GM12878 (cell line): ENCODE measurements around the gene SEMA4D. TPM values are rescaled to one million over a fixed set of nuclear protein-coding genes. Genes with fewer than 3 reads are reported as not detected.

Source experiments
- ATAC-seq: fragments of 200-7000 bp; cut with Tn5 transposase; 3 replicates; pipeline ENCODE4 v1.9.1; 2020; ENCODE audit warnings: mild to moderate bottlenecking, moderate library complexity
- BruUV-seq: library from RNA; stranded (reverse); fragments of 400-500 nt; replicated peaks from 2 replicates; lab custom pipeline; 2021; lab: Mats Ljungman, UMichigan
- CTCF ChIA-PET: fragments of 300-600 bp; sonication (Branson Sonifier 250); formaldehyde crosslinking; extraction: SDS; loops from one replicate; lab custom pipeline; 2021; ENCODE audit warnings: inconsistent platforms; lab: Yijun Ruan, JAX
- POLR2A ChIA-PET: fragments of 350-600 bp; formaldehyde crosslinking; extraction: SDS; loops from one replicate; lab custom pipeline; 2021; ENCODE audit warnings: inconsistent platforms; lab: Charles Lee
- RAD21 ChIA-PET: fragments of 300-600 bp; sonication (Branson Sonifier 250); formaldehyde crosslinking; loops from one replicate; lab custom pipeline; 2023; ENCODE audit warnings: antibody characterized with exemption; ENCODE audit not compliant: unreplicated experiment; lab: Charles Lee
- SMC1A ChIA-PET: fragments of 300-600 bp; sonication (Branson Sonifier 250); formaldehyde crosslinking; loops from one replicate; lab custom pipeline; 2023; ENCODE audit not compliant: unreplicated experiment, uncharacterized antibody; lab: Charles Lee
- DNase-seq: peaks from one replicate; pipeline ENCODE4 v3.0.0-alpha.2; 2011; ENCODE audit warnings: low read depth, low spot score
- FAIRE-seq: peaks from 3 replicates; lab custom pipeline; 2011; peaks lifted over from hg19 to GRCh38; lab: Jason Lieb, UNC
- H2AFZ ChIP-seq: 2 replicates; pipeline ENCODE4 v1.6.0; 2011; ENCODE audit warnings: low read depth, low read length, control low read depth; ENCODE audit not compliant: control insufficient read depth
- H3K27ac ChIP-seq: 2 replicates; pipeline ENCODE4 v1.5.1; 2011; ENCODE audit warnings: control low read depth; ENCODE audit not compliant: control insufficient read depth, insufficient read depth
- H3K27me3 ChIP-seq, 2 experiments: replicated peaks in 1 of 2; 2 replicates each; pipeline versions ENCODE4 v1.6.0 to v1.6.1; 2011; ENCODE audit warnings: low read length in 1 of 2; ENCODE audit not compliant: control insufficient read depth in 2 of 2, insufficient read depth in 2 of 2
- H3K36me3 ChIP-seq, 2 experiments: 2 replicates each; pipeline ENCODE4 v1.5.1; 2011; ENCODE audit warnings: low read length in 1 of 2; ENCODE audit not compliant: control insufficient read depth in 2 of 2, insufficient read depth in 2 of 2
- H3K4me1 ChIP-seq: 2 replicates; pipeline ENCODE4 v1.6.1; 2011; ENCODE audit warnings: mild to moderate bottlenecking, low read length, moderate library complexity, mixed read lengths; ENCODE audit not compliant: control insufficient read depth, insufficient read depth
- H3K4me2 ChIP-seq: 2 replicates; pipeline ENCODE4 v1.6.0; 2011; ENCODE audit warnings: control low read depth; ENCODE audit not compliant: control insufficient read depth, insufficient read depth
- H3K4me3 ChIP-seq: fragments of 200-600 bp; sonication (generic); 2 replicates; pipeline ENCODE4 v1.5.1; 2016
- H3K79me2 ChIP-seq: 2 replicates; pipeline ENCODE4 v1.6.0; 2011; ENCODE audit warnings: low read length; ENCODE audit not compliant: control insufficient read depth, insufficient read depth
- H3K9ac ChIP-seq: 2 replicates; pipeline ENCODE4 v1.8.0; 2011; ENCODE audit warnings: low read length, control low read depth, mixed read lengths; ENCODE audit not compliant: control insufficient read depth, insufficient read depth
- H3K9me3 ChIP-seq: replicated peaks from 3 replicates; pipeline ENCODE4 v1.5.1; 2011; ENCODE audit warnings: mild to moderate bottlenecking, low read length; ENCODE audit not compliant: control insufficient read depth, insufficient read depth
- H4K20me1 ChIP-seq: 2 replicates; pipeline ENCODE4 v1.6.0; 2011; ENCODE audit not compliant: control insufficient read depth, insufficient read depth
- BCL11A ChIP-seq: IDR thresholded peaks from 2 replicates; pipeline ENCODE4 v1.6.1; 2011; ENCODE audit warnings: low read depth, low read length
- ESRRA ChIP-seq: IDR thresholded peaks from 2 replicates; pipeline ENCODE4 v1.6.1; 2012; ENCODE audit warnings: mild to moderate bottlenecking, low read length, improper control_type of control experiment
- EZH2 ChIP-seq: IDR thresholded peaks from 2 replicates; pipeline ENCODE4 v1.6.1; 2012; ENCODE audit warnings: low read depth, mild to moderate bottlenecking, control low read depth, inconsistent platforms, low read length, borderline replicate concordance; ENCODE audit not compliant: control insufficient read depth
- HCFC1 ChIP-seq: fragments of 150-350 bp; IDR thresholded peaks from 2 replicates; pipeline ENCODE4 v1.6.1; 2014; ENCODE audit warnings: low read length
- HDGF ChIP-seq: fragments of 450-650 bp; IDR thresholded peaks from 2 replicates; pipeline ENCODE4 v1.6.1; 2016; ENCODE audit warnings: antibody characterized with exemption
- MTA3 ChIP-seq: IDR thresholded peaks from 2 replicates; pipeline ENCODE4 v1.6.1; 2012; ENCODE audit warnings: low read length, inconsistent platforms, borderline replicate concordance
- NFXL1 ChIP-seq: fragments of 450-650 bp; IDR thresholded peaks from 2 replicates; pipeline ENCODE4 v1.6.1; 2017; ENCODE audit warnings: antibody characterized with exemption, mild to moderate bottlenecking, borderline replicate concordance
- RUNX3 ChIP-seq: IDR thresholded peaks from 2 replicates; pipeline ENCODE4 v1.6.1; 2012; ENCODE audit warnings: low read length, inconsistent platforms
- SIX5 ChIP-seq: IDR thresholded peaks from 2 replicates; pipeline ENCODE4 v1.6.1; 2011; ENCODE audit warnings: mild to moderate bottlenecking, low read depth, low read length, moderate library complexity; ENCODE audit not compliant: severe bottlenecking
- SREBF1 ChIP-seq: IDR thresholded peaks from 2 replicates; pipeline ENCODE4 v1.6.1; 2012; ENCODE audit warnings: mild to moderate bottlenecking, low read length
- SRF ChIP-seq, 2 experiments: IDR thresholded peaks; 2 replicates each; pipeline ENCODE4 v1.6.1; 2011; ENCODE audit warnings: low read depth in 2 of 2, low read length in 2 of 2, mild to moderate bottlenecking in 1 of 2, moderate library complexity in 1 of 2
- TAF1 ChIP-seq: IDR thresholded peaks from 2 replicates; pipeline ENCODE4 v1.6.1; 2011; ENCODE audit warnings: mild to moderate bottlenecking, low read depth, low read length, borderline replicate concordance
- TCF12 ChIP-seq: IDR thresholded peaks from 2 replicates; pipeline ENCODE4 v1.6.1; 2011; ENCODE audit warnings: low read depth, mild to moderate bottlenecking, low read length
- YBX1 ChIP-seq: fragments of 450-650 bp; IDR thresholded peaks from 2 replicates; pipeline ENCODE4 v1.6.1; 2016; ENCODE audit warnings: antibody characterized with exemption
- ZNF217 ChIP-seq: fragments of 450-650 bp; IDR thresholded peaks from 2 replicates; pipeline ENCODE4 v1.6.1; 2017; ENCODE audit warnings: antibody characterized with exemption, mild to moderate bottlenecking
- ZNF274 ChIP-seq: IDR thresholded peaks from one replicate; pipeline ENCODE4 v1.8.0; 2011; ENCODE audit not compliant: insufficient read length, insufficient read depth
- WGBS: methylation state at CpG from one replicate; pipeline ENCODE4 v1.1.6; 2016; ENCODE audit warnings: low lambda C conversion rate; ENCODE audit not compliant: insufficient replicate concordance, insufficient coverage; ENCODE audit errors: missing lambda C conversion rate; 5-methylcytosine and 5-hydroxymethylcytosine counted together
- in situ Hi-C: fragments of 300-500 bp; cut with MboI; formaldehyde crosslinking; loops from 9 replicates; pipeline ENCODE4 v1.14.3; 2018; ENCODE audit warnings: mixed read lengths
- intact Hi-C: fragments of 100-400 bp; cut with micrococcal nuclease; formaldehyde crosslinking; loops from one replicate; pipeline ENCODE4 v1.14.2; 2022; ENCODE audit not compliant: unreplicated experiment
- polyA plus RNA-seq, 11 experiments: library from polyadenylated mRNA; depleted of rRNA in 4 of 11; unstranded in 6 of 11; stranded (reverse) in 5 of 11; fragments of >200 nt; fragmentation: Nextera tagmentation in 4 of 11; fragmentation: Illumina TruSeq in 1 of 11; extraction: Ambion mirVana in 4 of 11; extraction: Trizol in 1 of 11; gene quantifications; 1 replicate in 1 of 11; 2 replicates in 10 of 11; pipeline versions ENCODE4 v1.2.1 to v1.2.3, GENCODE V29; 2011 to 2016; ENCODE audit warnings: inconsistent platforms in 2 of 11, missing spikeins in 2 of 11, low read depth in 1 of 11
- total RNA-seq, 4 experiments: library from RNA; depleted of rRNA in 3 of 4; stranded (reverse); fragments of >200 nt in 3 of 4; fragmentation: Illumina TruSeq in 1 of 4; extraction: Trizol in 1 of 4; gene quantifications; 2 replicates each; pipeline versions ENCODE4 v1.2.1 to v1.2.3, GENCODE V29; 2013 to 2021
- TF ChIP-seq, protein P1 (sequence below): IDR thresholded peaks from 2 replicates; pipeline ENCODE4 v1.6.1; 2012; ENCODE audit warnings: low read depth, low read length, improper control_type of control experiment
- TF ChIP-seq, protein P2 (sequence below): IDR thresholded peaks from 2 replicates; pipeline ENCODE4 v1.6.1; 2011; ENCODE audit warnings: low read depth, low read length, improper control_type of control experiment, borderline replicate concordance
- TF ChIP-seq, protein P3 (sequence below): fragments of 150-350 bp; IDR thresholded peaks from 2 replicates; pipeline ENCODE4 v1.6.1; 2016; ENCODE audit warnings: low read depth, low read length

Gene SEMA4D
- total and polyA plus RNA-seq, 10 of the 15 experiments (the other 5 are each of a cell fraction or from before 2014, with no cell fraction given): 15.1 to 136 (median 39.6) TPM

DNA sequence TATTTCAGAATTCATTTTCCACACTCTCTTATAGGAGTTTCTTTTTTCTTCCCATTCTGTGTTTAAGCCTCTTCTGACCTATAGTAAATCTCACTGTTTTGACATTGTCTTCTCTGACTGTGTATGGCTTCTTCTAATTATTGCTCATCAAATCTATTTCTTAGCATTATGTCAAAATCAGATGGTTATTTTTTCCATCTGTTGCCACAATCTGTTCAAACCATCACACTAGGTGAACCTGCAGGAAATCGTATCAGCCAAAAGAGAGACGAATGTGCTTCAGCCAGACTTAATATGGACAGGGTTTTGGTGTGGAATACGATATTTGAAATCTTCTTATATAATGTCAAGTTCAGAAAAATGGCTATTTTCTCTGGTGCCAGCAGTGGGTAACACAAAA lies 15.9 kb upstream of the SEMA4D start (continued):
- TF ChIP-seq ZNF274 (no peak), RUNX3 (no peak), TCF12 (no peak)

DNA sequence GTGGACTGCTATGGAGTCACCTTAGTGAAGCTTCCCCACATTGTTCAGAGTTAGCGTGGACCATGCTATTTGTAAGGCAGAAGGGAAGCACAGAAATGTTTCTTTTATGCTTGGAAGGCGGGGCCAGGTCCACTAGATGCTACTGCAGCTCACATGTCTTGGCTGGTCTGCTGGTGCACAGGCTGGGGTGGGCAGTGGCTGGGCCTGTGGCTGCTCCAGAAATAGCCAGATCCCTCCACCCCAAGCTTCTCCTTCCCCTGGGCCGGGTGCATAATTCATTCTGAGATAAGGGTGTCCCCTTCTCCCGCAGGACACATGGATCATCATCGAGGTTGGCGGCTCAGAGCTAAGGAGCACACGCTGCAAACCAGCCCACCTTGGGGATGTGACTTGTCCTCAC lies 14.5 kb upstream of the SEMA4D start:
- no peaks in the 10 kb centered on the region for H3K27me3 ChIP-seq
- ChIA-PET CTCF (interaction anchor here (1.1 to 1.3 kb wide), 2 partner anchors 9 to 83 kb away, joined by 4 to 6 read pairs; no protein-coding TSS in a partner anchor), RAD21 (interaction anchor here (0.9 kb wide), 1 partner anchor 9 kb away, joined by 3 read pairs; no protein-coding TSS in a partner anchor), SMC1A (interaction anchor here (1.0 to 1.5 kb wide), 2 partner anchors 10 to 36 kb away, joined by 3 to 6 read pairs; no protein-coding TSS in a partner anchor), POLR2A (interaction anchor here (1.4 kb wide), 1 partner anchor 11 kb away, joined by 4 read pairs; no protein-coding TSS in a partner anchor)
- no peak overlapping the region for H2AFZ ChIP-seq
- H3K79me2 ChIP-seq: no peaks in the 10 kb centered on the region
- H3K4me1 ChIP-seq: peaks cover 3% of the 10 kb centered on the region
- WGBS: 78% methylated on average over 7 of the region's 7 CpGs
- no peak overlapping the region for H3K4me2 ChIP-seq
- in situ Hi-C loops: no loop called here
- no peak overlapping the region for H3K27ac ChIP-seq
- no peak overlapping the region for H3K9ac ChIP-seq
- no peak for FAIRE-seq
- H3K36me3 ChIP-seq: no peaks in the 10 kb centered on the region
- H3K4me3 ChIP-seq: no peak overlapping the region
- no peak for DNase-seq
- intact Hi-C loops: no loop called here
- ATAC-seq: no peak
- H4K20me1 ChIP-seq: no peaks in the 10 kb centered on the region
- no TSS peak for BruUV-seq
- no peaks in the 10 kb centered on the region for H3K9me3 ChIP-seq
- TF ChIP-seq HCFC1 (no peak), SREBF1 (no peak), SRF (IDR thresholded peaks at IDR 0.05; ENCODE audit: low read depth in 2 of 2, low read length in 2 of 2) (no peak), NFXL1 (no peak), SIX5 (no peak), TAF1 (no peak), YBX1 (no peak), HDGF (no peak), ESRRA (no peak), BCL11A (no peak), EZH2 (no peak), ZNF217 (no peak), MTA3 (no peak)
- TF ChIP-seq, protein P1, sequence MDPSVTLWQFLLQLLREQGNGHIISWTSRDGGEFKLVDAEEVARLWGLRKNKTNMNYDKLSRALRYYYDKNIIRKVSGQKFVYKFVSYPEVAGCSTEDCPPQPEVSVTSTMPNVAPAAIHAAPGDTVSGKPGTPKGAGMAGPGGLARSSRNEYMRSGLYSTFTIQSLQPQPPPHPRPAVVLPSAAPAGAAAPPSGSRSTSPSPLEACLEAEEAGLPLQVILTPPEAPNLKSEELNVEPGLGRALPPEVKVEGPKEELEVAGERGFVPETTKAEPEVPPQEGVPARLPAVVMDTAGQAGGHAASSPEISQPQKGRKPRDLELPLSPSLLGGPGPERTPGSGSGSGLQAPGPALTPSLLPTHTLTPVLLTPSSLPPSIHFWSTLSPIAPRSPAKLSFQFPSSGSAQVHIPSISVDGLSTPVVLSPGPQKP: no peak
- TF ChIP-seq, protein P2, sequence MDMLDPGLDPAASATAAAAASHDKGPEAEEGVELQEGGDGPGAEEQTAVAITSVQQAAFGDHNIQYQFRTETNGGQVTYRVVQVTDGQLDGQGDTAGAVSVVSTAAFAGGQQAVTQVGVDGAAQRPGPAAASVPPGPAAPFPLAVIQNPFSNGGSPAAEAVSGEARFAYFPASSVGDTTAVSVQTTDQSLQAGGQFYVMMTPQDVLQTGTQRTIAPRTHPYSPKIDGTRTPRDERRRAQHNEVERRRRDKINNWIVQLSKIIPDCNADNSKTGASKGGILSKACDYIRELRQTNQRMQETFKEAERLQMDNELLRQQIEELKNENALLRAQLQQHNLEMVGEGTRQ: no peak
- TF ChIP-seq, protein P3, sequence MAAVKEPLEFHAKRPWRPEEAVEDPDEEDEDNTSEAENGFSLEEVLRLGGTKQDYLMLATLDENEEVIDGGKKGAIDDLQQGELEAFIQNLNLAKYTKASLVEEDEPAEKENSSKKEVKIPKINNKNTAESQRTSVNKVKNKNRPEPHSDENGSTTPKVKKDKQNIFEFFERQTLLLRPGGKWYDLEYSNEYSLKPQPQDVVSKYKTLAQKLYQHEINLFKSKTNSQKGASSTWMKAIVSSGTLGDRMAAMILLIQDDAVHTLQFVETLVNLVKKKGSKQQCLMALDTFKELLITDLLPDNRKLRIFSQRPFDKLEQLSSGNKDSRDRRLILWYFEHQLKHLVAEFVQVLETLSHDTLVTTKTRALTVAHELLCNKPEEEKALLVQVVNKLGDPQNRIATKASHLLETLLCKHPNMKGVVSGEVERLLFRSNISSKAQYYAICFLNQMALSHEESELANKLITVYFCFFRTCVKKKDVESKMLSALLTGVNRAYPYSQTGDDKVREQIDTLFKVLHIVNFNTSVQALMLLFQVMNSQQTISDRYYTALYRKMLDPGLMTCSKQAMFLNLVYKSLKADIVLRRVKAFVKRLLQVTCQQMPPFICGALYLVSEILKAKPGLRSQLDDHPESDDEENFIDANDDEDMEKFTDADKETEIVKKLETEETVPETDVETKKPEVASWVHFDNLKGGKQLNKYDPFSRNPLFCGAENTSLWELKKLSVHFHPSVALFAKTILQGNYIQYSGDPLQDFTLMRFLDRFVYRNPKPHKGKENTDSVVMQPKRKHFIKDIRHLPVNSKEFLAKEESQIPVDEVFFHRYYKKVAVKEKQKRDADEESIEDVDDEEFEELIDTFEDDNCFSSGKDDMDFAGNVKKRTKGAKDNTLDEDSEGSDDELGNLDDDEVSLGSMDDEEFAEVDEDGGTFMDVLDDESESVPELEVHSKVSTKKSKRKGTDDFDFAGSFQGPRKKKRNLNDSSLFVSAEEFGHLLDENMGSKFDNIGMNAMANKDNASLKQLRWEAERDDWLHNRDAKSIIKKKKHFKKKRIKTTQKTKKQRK: no peak
